NCI-H2107 treated with DMSO at 0.1 percent for 48 hours (cell line): ENCODE results near the gene GMDS.
"Not testable (repeated sequence)": the region's sequence is repeated elsewhere in the genome, so short reads cannot be mapped to it uniquely, and the experiment has no call there.

Experiments
- DNase-seq: peaks from one replicate; lab custom pipeline; 2025; ENCODE audit not compliant: unreplicated experiment; lab: John Stamatoyannopoulos, UW

Gene GMDS

DNA sequence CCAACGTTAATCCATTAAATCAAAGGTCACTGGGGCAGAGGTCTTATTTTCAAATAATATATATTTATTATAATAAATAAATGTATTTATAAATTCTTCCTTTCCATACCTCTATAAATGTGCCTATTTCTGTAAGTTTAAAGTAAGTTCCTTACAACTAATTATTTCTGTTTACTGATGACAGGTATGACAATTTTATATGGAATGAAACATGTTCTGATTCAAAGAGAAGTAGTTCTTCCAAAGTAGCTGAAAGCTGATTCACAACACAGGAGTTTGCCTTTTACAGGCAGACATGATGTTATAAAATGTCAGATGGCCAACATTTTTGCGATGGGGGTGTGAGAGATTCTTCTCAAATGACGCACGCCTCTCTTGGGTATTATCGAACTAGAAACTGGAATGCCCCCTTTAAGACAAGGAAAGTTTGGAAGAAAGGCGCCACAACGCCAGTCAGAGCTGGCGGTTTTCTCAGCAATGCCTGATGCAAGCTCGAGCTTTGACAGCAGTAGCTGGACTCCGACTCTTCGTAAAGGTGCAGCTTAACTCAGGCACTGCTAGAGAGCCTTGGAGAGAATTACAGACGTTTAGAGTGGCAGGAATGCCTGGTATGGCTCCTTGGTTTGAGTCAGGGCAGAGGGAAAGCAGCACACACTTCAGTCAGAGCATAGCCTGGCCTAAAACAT is 543.6 kb downstream of the GMDS start:
- DNase-seq: no peak

DNA sequence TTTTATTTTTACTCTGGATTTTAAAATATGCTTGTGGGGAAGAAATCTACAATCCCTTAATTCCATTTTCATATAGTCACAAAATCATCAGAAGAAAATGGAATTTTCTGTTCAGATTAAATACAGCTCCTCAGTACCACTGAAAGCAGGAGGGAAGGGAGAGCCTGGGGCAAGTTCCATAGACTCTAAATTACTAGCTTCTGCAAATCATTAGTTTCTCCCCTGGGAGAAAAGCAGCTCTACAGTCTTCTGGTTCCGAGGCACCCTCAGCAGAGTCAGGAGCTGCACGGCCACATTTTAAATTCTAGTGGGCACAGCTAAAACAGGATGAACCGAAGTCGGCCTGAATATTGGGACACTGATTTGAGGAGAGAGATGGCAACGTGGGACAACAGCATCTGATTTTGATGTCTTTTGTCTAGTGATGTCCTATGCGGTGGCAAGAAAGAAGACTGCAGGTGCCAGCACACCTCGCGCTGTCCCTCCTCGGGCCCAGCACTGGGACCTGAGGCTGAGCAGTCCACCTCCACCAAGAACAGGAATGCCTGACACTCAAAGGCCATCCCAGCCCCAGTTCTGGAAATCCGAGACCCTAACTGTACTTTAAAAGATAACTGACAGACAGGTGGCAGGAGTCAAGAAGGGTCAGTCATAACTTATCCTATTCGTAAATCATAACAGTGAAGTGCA is 545.0 kb downstream of the GMDS start:
- DNase-seq: no peak

DNA sequence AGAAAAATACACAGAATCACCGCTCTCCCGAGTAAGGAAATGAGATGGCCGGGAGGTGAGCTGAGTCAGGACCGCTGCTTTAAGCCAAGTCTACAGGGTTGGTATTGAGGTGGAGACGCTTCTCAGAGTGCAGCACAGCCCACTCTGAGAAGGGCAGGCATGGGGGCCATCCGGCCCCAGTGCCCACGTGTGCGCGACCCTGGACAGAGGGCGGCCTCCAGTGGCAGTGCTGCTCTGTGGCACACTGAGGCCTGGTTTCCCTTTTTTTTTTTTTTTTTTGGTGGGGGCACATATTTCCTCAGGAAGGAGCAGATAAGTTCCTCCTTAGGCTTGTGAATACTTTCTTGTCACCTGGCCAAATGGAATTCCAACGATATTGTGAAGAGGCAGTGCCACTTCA is 546.9 kb downstream of the GMDS start:
- DNase-seq: no peak

DNA sequence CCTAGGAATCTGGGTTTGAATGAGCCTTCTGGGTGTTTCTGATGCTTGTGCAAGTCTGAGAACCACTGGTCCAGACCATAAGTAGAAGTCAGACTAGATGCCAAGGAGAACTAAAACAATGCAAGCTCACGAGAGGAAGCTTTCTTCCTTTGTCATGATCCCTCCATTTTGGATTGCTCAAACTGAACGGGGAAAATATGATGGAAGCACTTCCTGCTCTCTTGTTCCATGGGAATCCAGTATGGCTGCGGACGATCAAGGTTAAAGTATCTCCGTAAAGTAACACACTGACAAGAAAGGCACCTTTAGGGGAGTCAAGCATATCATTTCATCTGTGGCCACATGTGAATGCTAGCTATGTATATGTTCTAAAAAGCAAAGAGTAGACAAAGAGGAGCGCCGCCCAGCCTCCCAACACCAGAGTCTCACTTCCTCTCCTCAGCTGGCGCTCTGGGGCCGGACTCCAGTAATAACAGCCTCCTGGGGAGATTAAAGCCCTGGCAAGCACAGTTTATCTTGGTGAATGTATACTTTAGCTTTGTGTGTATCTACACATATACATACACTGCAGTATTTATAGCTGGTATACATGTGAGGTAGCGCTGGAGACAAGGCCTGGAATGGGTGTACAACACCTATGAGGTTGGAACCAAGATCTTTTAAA is 547.6 kb downstream of the GMDS start:
- no peak for DNase-seq

DNA sequence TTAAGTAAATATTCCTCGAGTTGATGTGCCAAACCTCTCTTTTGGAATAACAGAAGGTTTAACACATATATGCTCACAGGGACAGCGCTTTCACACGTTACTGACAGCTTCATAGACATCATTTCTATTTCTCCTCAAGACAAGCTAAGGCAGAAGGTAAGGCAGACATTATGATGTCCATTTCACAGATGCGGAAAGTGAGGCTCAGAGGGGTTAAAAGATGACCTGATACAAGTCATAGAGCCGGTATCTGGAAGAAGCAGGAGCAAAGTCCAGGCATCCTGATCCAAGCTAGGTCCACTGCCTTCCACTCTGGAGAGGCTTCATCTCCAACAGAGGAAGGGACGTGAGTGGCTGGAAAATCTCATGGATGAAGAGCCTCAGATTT is 548.9 kb downstream of the GMDS start:
- no peak for DNase-seq

DNA sequence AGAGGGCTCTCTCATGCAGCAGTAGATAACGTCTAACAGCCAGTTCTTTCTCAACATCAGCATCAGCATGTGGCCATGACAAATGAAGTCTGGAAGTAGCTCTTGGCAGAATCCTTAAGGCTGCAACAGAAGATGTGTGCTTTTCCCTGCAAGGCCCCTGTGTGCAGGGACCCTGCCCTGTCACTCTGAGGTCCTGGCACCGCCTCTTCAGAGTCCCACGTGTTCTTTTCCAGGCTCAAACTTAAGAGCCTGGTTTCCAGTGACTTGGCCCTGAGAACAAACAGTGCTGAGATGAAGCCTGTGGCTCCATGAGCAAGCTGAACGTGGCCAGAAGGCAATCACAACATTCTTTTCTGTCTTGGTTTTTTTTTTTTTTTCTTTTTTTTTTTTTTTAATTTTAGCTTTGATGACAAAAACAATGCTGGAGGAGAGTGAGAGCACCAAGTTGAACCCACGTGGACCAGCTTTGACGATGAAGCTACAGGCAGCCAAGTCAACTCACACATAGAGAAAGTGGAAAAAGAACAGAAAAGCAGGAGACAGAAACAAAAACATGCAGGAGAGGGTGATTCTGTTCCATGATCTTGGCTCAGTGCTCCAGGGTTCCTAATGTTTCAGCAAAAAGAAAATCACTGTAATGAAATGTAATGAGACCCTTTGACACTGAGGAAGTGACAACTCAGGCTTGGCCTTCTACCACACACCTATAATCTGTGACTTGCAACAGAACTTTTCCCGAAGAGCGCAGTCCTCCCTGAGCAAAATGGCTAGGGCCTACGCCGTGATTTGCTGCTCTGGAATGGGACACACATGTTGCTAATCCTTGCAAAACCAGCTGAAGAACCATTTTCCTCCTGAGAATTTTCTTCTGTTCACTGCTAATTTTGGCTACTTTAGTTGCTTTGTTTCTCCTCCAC is 549.6 kb downstream of the GMDS start:
- no peak for DNase-seq

DNA sequence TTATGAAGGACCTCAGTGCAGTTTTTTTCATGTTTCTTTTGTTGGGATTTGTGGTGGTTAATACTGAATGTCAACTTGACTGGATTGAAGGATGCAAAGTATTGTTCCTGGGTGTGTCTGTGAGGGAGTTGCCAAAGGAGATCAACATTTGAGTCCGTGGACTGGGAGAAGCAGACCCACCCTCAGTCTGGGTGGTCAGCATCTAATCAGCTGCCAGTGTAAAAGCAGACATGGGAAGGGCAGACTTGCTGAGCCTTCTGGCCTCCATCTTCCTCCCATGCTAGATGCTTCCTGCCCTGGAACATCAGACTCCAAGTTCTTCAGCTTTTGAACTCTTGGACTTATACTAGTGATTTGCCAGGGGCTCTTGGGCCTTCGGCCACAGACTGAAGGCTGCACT is 553.6 kb downstream of the GMDS start:
- DNase-seq: not testable (repeated sequence)

DNA sequence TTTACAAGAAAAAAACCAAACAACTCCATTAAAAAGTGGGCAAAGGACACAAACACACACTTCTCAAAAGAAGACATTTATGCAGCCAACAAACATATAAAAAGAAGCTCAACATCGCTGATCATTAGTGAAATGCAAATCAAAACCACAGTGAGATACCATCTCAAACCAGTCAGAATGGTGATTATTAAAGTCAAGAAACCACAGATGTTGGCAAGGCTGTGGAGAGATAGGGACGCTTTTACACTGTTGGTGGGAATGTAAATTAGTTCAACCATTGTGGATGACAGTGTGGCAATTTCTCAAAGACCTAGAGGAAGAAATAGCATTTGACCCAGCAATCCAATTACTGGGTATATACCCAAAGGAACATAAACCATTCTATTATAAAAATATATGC is 554.7 kb downstream of the GMDS start:
- DNase-seq: not testable (repeated sequence)

DNA sequence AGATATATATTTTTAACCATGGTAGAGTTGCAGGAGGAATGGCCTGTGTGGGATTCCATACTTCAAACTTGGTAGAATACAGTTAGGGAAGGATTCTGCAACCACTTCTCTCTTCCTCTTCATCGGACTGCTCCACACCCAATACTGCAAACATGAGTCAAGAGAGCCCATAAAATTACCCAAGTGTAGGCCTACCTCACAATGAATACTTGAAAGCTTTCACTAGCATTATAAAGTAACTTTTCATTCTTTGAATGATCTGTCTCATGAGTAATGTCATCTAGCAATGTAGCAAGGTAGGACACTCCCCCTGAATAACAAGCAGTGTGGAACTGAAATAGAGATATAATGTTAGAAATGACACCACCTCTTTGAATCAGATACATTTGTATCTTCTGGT is 556.3 kb downstream of the GMDS start:
- DNase-seq: no peak

DNA sequence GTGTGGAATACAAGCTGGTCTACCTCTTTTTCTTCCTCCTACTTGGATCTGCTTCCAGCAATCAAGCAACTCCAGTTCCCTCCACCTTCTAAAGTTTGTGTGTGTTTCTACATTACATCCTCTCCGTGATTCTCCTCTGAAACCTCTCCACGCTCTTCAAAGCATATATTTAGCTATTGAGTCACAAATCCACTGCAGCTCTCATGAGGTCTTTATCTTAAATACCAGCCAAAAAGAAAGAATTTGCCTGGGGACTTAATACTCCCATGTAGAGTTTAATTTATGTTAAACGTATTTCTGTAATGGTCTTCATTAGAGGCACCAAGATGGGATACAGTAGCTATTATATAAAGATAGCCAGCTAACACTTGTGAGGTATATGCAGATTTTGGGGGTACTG is 557.0 kb downstream of the GMDS start:
- DNase-seq: no peak

DNA sequence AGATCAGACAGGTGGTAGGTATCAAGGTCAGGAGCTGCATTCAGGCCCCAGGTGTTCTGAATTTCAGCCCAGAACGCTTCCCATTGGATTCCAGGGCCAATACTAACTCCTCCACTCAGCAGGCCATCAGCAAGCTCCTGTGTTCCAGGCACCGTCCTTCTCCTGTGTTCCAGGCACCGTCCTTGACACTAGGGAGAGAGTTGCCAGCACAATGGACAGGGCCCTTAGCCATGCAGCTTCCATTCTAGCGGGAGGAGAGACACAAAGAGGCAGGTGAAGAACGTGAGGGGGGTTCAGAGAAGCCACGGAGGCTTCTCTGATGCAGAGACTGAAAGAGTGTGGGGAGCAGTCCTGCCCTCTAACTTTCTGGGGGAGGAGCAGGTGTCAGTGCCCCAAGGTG is 558.0 kb downstream of the GMDS start:
- DNase-seq: no peak

DNA sequence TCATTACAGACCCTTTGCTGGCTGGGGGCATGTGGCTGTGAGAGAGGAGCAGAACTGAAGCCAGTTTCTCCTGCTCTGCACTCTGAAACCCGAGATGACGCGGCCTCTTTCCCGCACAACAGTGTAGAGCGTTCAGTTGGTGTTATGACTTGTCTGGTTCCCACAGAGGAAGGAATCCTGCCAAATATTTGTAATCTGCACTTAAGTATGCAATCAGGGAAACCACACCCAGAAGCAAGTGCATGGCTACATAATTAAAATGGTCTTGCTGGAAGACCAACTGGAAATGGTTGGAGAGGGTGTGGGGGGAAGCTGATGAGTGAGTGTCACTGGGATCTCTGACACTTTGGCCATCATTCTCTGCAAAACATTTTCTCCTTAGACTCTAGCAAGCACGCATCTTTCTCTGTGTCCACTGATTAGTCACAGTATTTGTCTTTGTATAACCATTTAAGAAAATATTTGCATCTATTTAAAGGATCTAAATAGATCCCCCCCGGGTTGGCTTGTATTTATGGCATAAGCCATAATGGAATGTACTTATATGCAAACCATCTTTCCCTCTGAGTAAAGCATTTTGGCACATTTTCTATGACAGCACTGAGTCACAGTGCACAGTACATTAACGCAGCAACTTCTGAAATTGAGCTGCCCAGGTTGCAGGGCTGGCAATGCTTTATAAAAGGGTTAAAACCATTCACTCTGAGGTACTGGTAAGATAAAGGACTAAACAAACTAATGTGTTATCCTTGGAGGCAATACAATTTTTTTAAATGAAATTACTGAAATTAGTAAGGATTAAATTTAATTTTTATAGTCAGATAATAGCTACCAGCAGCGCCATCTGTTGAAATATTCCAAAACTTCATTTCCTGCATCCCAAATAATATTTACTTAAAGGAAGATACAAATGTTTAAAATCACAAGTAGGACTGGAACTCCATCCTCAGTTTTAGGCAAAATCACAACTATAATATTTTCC is 559.0 kb downstream of the GMDS start:
- peak; percentile 53 for DNase-seq

DNA sequence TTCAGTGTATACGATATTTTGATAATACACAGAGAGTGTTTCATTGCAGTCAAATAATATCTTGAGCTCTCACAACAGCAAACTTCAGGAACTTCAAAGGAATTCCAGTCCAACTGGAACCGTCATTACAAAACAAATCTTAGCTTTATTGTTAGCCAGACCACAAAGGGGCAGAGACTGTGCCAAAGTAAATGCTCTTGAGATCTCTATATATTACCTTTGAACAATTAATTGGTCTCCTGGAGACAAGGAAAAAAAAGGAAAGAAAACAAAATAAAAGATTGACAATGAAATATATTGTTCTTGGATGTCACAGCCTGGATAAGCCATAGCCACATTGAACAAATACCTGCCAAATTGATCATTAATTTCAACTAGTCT is 565.7 kb downstream of the GMDS start:
- DNase-seq: no peak

DNA sequence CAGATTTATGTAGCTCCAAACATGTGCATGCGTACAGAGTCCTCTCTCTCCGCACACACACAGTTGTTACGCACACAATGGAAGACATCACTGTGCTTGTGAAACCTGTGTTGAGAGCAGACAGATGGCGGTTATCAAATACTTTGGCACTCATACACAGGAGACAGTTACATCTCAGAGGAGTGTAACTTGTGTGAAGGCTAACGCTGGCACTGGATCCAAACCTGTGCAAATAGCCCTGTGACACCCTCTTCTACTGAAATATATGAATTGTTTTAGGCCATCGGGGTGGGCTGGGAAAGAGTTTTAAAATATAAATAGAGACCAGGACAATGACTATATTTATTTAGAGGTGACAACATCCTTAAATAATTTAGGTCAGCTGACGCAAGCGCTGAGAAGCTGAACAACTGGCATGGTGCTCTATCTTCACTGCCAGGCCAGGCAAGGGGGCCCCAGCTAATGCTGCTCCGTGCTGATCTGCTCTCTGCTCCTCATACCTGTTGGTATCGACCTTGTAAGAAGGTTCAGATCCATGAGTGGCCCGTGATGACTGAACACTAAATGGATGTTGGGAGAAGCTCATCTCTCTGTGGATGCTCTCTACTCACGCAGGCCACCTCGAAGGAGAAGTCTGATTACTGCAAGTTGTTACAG is 566.2 kb downstream of the GMDS start:
- no peak for DNase-seq

DNA sequence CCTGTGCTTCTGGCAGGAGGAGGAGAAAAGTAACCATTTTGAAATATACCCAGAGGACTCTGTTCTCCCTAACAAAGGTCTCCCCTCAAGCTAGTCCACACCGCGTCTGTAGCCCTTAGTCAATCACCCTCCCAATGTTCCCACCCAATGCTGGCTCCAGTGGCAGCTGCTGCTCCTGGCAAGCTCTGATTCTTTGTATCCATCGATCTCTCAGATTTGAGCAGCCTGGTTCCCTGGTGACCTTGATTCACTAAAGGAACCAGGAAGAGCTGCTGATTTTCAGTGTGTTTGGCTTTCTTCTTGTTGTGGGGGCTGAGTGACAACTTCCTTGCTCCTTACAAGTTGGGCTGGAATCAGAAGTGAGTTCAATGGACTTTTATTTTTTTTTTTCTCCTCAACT is 567.2 kb downstream of the GMDS start:
- DNase-seq: no peak

DNA sequence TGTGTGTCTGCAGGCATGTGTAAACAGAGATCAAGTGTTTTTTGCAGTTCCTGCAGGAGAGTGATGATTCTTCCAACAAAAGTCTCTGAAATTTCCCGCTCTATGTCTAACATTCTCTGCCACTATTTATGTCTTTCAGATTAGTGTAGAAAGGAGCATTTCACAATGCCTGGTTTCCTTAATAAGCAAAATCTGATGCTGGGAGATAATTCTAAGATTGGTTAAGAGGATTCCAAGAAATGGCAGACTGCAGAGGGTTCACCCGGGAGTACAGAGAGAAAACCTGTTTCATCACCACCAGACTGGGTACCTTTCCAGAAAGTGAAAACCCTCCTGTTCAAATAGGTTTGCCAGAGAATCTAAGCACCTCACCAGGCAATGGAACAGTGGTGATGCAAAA is 573.0 kb downstream of the GMDS start:
- no peak for DNase-seq

DNA sequence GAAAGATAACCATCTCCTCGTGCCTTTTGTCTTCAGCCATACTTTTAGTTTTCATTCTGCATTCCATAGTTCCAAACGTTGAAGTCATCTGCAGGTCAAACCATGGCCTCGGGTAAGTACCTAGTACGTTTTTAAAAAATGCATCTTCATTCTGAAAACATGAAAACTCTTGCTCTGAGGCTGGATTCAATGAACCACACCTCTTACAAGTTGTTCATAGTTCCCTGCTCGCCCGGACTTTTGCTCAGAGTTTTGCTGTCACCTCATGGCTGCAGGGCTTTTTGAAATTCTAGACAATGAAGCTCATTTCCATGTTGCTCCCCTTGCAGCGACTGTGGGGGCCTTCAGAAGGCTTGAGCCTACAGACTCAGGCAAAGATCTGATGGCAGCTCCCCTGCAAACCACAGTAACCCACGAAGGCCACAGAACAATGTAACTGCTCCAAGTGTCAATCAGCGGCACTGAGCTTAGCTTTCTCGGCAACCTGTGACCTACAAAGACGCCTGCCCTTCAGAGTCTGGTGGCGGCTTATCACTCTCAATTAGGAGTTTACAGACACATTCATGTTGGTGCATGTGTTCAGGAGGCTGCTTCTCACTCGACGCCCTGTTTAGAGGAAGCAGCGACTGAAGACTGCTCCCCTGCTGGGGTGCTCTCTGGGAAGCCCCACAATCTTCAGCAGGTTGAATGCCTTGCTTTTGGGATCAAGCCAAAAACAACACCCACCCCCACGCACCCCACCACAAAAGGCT is 574.5 kb downstream of the GMDS start:
- no peak for DNase-seq

DNA sequence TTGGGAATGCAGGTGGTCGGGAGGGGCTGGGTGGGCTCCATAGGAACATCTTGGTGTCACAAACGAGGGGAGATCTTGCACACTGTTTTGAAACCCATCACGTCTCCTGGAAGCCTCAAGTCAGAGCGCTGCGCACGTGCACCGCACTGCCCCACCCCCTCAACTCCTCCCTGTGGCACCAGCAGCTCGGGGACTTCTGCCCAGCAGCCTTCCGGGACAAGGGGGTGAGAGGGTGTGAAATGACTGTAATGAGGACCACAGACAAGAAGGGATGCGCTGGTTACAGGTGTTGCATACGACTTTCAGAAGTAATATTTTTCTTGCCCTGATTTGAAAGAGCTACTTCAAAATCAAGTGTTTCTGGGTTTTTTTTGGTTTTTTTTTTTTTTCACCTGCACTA is 575.4 kb downstream of the GMDS start:
- DNase-seq: no peak

DNA sequence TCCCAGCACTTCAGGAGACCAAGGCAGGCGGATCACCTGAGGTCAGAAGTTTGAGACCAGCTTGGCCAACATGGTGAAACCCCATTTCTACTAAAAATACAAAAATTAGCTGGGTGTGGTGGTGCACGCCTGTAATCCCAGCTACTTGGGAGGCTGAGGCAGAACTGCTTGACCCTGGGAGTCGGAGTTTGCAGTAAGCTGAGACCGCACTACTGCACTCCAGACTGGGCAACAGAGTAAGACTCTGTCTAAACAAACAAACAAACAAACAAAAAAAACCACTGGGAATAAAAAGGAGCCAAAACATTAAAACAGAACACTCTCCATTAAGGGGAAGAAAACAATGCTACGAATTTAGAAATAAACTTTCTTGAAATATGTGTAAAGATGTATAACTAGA is 576.9 kb downstream of the GMDS start:
- not testable (repeated sequence) for DNase-seq
